Adrenal gland (tissue), 5 donors: ENCODE results near the gene LHFPL2.

Source experiments
- POLR2A ChIP-seq, 2 donors: fragments of 450-650 bp; IDR thresholded peaks; one replicate each; pipeline ENCODE4 v1.6.1; 2017; ENCODE audit warnings: antibody characterized with exemption in 2 of 2, mild to moderate bottlenecking in 2 of 2, moderate library complexity in 1 of 2
- TF ChIP-seq, protein P1 (sequence below), 6 experiments: fragments of 450-650 bp in 4 of 6; fragments of 200-600 bp in 2 of 6; sonication (generic) in 1 of 6; IDR thresholded peaks; 1 replicate in 5 of 6; 2 replicates in 1 of 6; pipeline versions ENCODE4 v1.5.1 to v1.8.0; 2016 to 2021; ENCODE audit warnings: antibody characterized with exemption in 6 of 6, mild to moderate bottlenecking in 2 of 6, moderate library complexity in 1 of 6
- donor health status: DM: no; HTN: no; CAD: no.

DNA sequence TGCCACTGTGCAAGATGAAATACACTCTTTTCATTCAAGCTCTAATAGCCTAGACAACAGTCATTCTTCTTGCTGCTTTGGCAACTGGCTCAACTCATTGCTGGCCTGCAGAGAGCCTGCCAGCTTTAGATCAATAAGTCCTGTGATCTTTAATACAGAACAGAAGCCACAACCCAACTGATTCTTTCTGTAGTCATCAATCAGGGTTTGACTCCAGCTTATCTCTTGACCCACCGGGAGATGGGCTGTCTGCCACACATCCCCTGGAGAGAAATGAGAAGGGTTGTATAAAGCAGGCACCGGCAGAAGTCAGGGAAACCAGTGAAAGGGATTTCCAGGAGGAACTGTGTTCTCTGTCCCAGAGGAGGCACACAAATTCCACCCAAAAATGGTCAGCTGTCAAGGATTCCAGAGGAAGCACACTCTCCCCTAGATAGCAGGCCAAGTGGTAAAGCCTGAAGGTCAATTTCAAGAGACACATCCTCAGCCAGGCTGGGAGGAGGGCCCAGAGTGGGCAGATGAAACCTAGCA is 24.5 kb downstream of the LHFPL2 start:
- TF ChIP-seq, protein P1, sequence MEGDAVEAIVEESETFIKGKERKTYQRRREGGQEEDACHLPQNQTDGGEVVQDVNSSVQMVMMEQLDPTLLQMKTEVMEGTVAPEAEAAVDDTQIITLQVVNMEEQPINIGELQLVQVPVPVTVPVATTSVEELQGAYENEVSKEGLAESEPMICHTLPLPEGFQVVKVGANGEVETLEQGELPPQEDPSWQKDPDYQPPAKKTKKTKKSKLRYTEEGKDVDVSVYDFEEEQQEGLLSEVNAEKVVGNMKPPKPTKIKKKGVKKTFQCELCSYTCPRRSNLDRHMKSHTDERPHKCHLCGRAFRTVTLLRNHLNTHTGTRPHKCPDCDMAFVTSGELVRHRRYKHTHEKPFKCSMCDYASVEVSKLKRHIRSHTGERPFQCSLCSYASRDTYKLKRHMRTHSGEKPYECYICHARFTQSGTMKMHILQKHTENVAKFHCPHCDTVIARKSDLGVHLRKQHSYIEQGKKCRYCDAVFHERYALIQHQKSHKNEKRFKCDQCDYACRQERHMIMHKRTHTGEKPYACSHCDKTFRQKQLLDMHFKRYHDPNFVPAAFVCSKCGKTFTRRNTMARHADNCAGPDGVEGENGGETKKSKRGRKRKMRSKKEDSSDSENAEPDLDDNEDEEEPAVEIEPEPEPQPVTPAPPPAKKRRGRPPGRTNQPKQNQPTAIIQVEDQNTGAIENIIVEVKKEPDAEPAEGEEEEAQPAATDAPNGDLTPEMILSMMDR (IDR thresholded peaks at IDR 0.05) = no peak
- no peak for TF ChIP-seq POLR2A (IDR thresholded peaks at IDR 0.05)
